ENCODE measurements around the gene PGA3.

DNA sequence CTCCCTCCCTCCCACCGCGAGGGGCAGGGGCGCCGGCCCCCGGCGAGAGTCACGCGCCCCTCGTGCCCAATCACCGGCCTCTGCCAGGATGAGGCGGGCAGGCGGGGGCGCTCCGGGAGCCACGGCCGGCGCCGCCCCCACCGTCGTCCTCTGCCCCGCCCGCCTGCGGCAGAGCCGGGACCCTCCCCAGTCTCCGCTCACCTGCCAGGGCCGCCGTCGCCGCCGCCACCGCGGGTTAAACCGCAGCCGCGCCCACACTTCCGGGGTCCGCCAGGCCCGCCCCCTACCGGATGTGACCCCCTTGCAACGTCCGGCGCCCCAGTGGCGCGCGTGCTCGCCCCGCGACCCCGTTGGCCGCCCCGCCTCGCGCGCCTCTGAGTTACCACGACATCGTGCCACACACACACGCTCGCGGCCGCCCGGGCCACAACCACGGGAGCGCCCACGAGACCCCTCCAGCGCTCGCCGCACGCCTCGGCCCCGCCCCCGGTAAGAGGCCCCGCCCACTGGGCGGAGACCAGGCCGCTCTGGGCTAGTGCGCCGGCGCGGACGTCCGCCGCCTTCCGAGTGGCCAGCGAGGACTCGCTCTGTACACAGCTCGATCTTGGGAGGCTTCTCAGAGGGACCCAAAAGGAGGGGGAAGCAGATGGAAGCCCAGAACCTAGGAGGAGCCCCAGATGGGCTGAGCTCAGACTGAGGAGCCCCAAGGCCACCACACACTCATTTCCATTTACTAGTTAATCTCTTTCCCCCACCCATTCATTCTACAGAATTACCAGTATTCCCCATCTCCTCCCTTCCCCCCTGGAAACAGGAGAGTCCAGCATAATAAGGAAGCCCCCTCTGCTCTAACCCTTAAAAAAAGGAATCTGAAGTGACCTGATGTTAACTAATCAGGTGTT is 41.9 kb upstream of the PGA3 start, which contains the start of gene VPS37C:
- no peak for TF ChIP-seq SPI1 (IDR thresholded peaks at IDR 0.05; ENCODE audit: borderline replicate concordance, low read depth)
- TF ChIP-seq, protein P1, sequence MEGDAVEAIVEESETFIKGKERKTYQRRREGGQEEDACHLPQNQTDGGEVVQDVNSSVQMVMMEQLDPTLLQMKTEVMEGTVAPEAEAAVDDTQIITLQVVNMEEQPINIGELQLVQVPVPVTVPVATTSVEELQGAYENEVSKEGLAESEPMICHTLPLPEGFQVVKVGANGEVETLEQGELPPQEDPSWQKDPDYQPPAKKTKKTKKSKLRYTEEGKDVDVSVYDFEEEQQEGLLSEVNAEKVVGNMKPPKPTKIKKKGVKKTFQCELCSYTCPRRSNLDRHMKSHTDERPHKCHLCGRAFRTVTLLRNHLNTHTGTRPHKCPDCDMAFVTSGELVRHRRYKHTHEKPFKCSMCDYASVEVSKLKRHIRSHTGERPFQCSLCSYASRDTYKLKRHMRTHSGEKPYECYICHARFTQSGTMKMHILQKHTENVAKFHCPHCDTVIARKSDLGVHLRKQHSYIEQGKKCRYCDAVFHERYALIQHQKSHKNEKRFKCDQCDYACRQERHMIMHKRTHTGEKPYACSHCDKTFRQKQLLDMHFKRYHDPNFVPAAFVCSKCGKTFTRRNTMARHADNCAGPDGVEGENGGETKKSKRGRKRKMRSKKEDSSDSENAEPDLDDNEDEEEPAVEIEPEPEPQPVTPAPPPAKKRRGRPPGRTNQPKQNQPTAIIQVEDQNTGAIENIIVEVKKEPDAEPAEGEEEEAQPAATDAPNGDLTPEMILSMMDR (IDR thresholded peaks at IDR 0.05; ENCODE audit: insufficient read depth, low read length): no peak
- TF ChIP-seq POLR2AphosphoS5 (IDR thresholded peaks at IDR 0.05; ENCODE audit: low read depth): peak; percentile 68
- TF ChIP-seq, protein P2, sequence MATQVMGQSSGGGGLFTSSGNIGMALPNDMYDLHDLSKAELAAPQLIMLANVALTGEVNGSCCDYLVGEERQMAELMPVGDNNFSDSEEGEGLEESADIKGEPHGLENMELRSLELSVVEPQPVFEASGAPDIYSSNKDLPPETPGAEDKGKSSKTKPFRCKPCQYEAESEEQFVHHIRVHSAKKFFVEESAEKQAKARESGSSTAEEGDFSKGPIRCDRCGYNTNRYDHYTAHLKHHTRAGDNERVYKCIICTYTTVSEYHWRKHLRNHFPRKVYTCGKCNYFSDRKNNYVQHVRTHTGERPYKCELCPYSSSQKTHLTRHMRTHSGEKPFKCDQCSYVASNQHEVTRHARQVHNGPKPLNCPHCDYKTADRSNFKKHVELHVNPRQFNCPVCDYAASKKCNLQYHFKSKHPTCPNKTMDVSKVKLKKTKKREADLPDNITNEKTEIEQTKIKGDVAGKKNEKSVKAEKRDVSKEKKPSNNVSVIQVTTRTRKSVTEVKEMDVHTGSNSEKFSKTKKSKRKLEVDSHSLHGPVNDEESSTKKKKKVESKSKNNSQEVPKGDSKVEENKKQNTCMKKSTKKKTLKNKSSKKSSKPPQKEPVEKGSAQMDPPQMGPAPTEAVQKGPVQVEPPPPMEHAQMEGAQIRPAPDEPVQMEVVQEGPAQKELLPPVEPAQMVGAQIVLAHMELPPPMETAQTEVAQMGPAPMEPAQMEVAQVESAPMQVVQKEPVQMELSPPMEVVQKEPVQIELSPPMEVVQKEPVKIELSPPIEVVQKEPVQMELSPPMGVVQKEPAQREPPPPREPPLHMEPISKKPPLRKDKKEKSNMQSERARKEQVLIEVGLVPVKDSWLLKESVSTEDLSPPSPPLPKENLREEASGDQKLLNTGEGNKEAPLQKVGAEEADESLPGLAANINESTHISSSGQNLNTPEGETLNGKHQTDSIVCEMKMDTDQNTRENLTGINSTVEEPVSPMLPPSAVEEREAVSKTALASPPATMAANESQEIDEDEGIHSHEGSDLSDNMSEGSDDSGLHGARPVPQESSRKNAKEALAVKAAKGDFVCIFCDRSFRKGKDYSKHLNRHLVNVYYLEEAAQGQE (IDR thresholded peaks at IDR 0.05; ENCODE audit: insufficient replicate concordance, low read depth): no peak

Data from HL-60 (cell line).